Measurements from ENCODE around the gene CCDC102B. TPM values are rescaled to one million over a fixed set of nuclear protein-coding genes. Genes with fewer than 3 reads are reported as not detected.
A peak's percentile ranks its signal among the peaks of the same experiment; 100 is the strongest.

Gene CCDC102B
- total RNA-seq, 1 donor from 2014 or later = 4.4 TPM

DNA sequence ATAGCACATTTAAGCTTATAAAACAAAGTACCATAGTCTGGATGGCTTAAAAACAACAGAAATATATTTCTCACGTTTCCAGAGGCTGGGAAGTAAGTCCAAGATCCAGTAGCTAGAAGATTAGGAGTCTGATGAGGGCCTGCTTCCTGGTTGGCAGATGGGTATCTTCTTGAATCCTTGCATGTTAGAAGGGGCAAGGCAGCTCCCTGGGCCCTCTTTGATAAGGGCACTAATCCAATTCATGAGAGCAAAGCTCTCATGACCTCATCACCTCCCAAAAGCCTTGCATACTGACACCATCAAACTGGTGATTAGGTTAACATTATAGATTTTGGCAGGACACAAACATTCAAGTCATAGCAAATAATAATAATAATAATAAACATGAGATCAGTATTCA is 146.4 kb downstream of the CCDC102B start:
- no peak for DNase-seq (ENCODE audit: low spot score, unreplicated experiment)
- Mint-ChIP-seq H3K27me3 (no peaks in the 10 kb centered on the region), H3K9me3 (ENCODE audit: low read depth) (no peaks in the 10 kb centered on the region), H3K4me3 (ENCODE audit: low read depth) (no peak overlapping the region), H3K27ac (peak overlapping the region; percentile 37), H3K36me3 (ENCODE audit: insufficient read depth) (no peaks in the 10 kb centered on the region), H3K4me1 (ENCODE audit: low read depth) (peaks cover 39% of the 10 kb centered on the region)
- TF ChIP-seq, protein P1, sequence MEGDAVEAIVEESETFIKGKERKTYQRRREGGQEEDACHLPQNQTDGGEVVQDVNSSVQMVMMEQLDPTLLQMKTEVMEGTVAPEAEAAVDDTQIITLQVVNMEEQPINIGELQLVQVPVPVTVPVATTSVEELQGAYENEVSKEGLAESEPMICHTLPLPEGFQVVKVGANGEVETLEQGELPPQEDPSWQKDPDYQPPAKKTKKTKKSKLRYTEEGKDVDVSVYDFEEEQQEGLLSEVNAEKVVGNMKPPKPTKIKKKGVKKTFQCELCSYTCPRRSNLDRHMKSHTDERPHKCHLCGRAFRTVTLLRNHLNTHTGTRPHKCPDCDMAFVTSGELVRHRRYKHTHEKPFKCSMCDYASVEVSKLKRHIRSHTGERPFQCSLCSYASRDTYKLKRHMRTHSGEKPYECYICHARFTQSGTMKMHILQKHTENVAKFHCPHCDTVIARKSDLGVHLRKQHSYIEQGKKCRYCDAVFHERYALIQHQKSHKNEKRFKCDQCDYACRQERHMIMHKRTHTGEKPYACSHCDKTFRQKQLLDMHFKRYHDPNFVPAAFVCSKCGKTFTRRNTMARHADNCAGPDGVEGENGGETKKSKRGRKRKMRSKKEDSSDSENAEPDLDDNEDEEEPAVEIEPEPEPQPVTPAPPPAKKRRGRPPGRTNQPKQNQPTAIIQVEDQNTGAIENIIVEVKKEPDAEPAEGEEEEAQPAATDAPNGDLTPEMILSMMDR (IDR thresholded peaks at IDR 0.05; ENCODE audit: unreplicated experiment) = no peak

DNA sequence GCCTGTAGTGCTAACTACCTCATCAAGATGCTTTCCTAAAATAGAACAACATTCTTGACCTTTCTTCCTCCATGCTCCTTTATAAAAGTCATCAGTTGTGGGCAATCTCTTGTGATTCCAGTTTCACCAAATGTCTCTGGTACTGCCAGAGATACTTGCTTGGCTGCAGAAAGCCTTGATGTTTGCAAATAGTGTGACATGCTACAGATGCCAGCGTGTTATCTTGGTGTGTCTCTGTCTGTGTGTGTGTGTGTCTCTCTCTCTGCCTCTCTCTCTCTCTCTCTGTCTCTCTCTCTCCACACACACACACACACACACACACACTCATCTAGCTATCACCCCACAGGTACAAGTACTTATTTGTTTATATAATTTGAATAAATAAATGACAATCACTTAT is 146.9 kb downstream of the CCDC102B start:
- Mint-ChIP-seq H3K4me3 (ENCODE audit: low read depth) (no peak overlapping the region), H3K27me3 (no peaks in the 10 kb centered on the region), H3K36me3 (ENCODE audit: insufficient read depth) (no peaks in the 10 kb centered on the region), H3K27ac (no peak overlapping the region), H3K4me1 (ENCODE audit: low read depth) (peaks cover 36% of the 10 kb centered on the region), H3K9me3 (ENCODE audit: low read depth) (no peaks in the 10 kb centered on the region)
- TF ChIP-seq, protein P1 (IDR thresholded peaks at IDR 0.05; ENCODE audit: unreplicated experiment) = no peak
- DNase-seq (ENCODE audit: low spot score, unreplicated experiment) = no peak

- no peak overlapping the region for H3K4me3 Mint-ChIP-seq (ENCODE audit: low read depth)
- DNase-seq (ENCODE audit: low spot score, unreplicated experiment) = no peak
- TF ChIP-seq, protein P1 (IDR thresholded peaks at IDR 0.05; ENCODE audit: unreplicated experiment) = no peak
- H3K27ac Mint-ChIP-seq = no peak overlapping the region
- peaks cover 9% of the 10 kb centered on the region for H3K4me1 Mint-ChIP-seq (ENCODE audit: low read depth)
- no peaks in the 10 kb centered on the region for H3K9me3 Mint-ChIP-seq (ENCODE audit: low read depth)
- H3K36me3 Mint-ChIP-seq (ENCODE audit: insufficient read depth) = no peaks in the 10 kb centered on the region
- H3K27me3 Mint-ChIP-seq = no peaks in the 10 kb centered on the region
These were observed 150.7 kb downstream of the CCDC102B start for GRCh38 chr18:68948622-68949021.

GRCh38 chr18:68954738-68955137 is 156.9 kb downstream of the CCDC102B start:
- H3K27ac Mint-ChIP-seq = no peak overlapping the region
- TF ChIP-seq, protein P1 (IDR thresholded peaks at IDR 0.05; ENCODE audit: unreplicated experiment) = no peak
- no peak overlapping the region for H3K4me3 Mint-ChIP-seq (ENCODE audit: low read depth)
- no peaks in the 10 kb centered on the region for H3K36me3 Mint-ChIP-seq (ENCODE audit: insufficient read depth)
- no peak for DNase-seq (ENCODE audit: low spot score, unreplicated experiment)
- peaks cover 10% of the 10 kb centered on the region for H3K9me3 Mint-ChIP-seq (ENCODE audit: low read depth)
- peaks cover 12% of the 10 kb centered on the region for H3K4me1 Mint-ChIP-seq (ENCODE audit: low read depth)
- no peaks in the 10 kb centered on the region for H3K27me3 Mint-ChIP-seq

- DNase-seq (ENCODE audit: low spot score, unreplicated experiment) = no peak
- Mint-ChIP-seq H3K27ac (no peak overlapping the region), H3K36me3 (ENCODE audit: insufficient read depth) (no peaks in the 10 kb centered on the region), H3K4me1 (ENCODE audit: low read depth) (peaks cover 12% of the 10 kb centered on the region), H3K27me3 (no peaks in the 10 kb centered on the region), H3K4me3 (ENCODE audit: low read depth) (no peak overlapping the region), H3K9me3 (ENCODE audit: low read depth) (peaks cover 10% of the 10 kb centered on the region)
- TF ChIP-seq, protein P1 (IDR thresholded peaks at IDR 0.05; ENCODE audit: unreplicated experiment) = no peak
These were observed 158.8 kb downstream of the CCDC102B start for GRCh38 chr18:68956650-68957049.

All from progenitor cell of endocrine pancreas (in vitro differentiated cells).